Astrocyte of the cerebellum (primary cell): ENCODE data around the gene PTCSC3.

Experiments
- DNase-seq: peaks from one replicate; pipeline ENCODE4 v3.0.0-alpha.2; 2011; ENCODE audit warnings: low read depth
- H3K4me3 ChIP-seq: 2 replicates; pipeline ENCODE4 v1.5.1; 2011; ENCODE audit warnings: mild to moderate bottlenecking, low read depth, low read length, moderate library complexity
- CTCF ChIP-seq: IDR thresholded peaks from 2 replicates; pipeline ENCODE4 v1.5.1; 2012; ENCODE audit warnings: low read length, low read depth, moderate library complexity, mild to moderate bottlenecking; ENCODE audit errors: missing control alignments
- in situ Hi-C: cut with HindIII; loops from 2 replicates; pipeline ENCODE4 v1.10.0; 2017; ENCODE audit warnings: low sequenced_read_pairs

Gene PTCSC3

GRCh38 chr14:36167431-36167830 lies 9.1 kb downstream of the PTCSC3 start:
- TF ChIP-seq CTCF: no peak
- H3K4me3 ChIP-seq: no peak overlapping the region
- no peak for DNase-seq
- in situ Hi-C loops: no loop called here

- in situ Hi-C loops: no loop called here
- TF ChIP-seq CTCF: no peak
- DNase-seq: no peak
- no peak overlapping the region for H3K4me3 ChIP-seq
Observed at GRCh38 chr14:36163451-36163850, 13.1 kb downstream of the PTCSC3 start.

- DNase-seq: no peak
- TF ChIP-seq CTCF: no peak
- H3K4me3 ChIP-seq: no peak overlapping the region
- in situ Hi-C loops: no loop called here
Observed at GRCh38 chr14:36162267-36162666, 14.3 kb downstream of the PTCSC3 start.

GRCh38 chr14:36161776-36162175 lies 14.7 kb downstream of the PTCSC3 start:
- no peak for TF ChIP-seq CTCF
- in situ Hi-C loops: no loop called here
- DNase-seq: no peak
- H3K4me3 ChIP-seq: no peak overlapping the region

GRCh38 chr14:36151335-36151734 lies 25.2 kb downstream of the PTCSC3 start:
- no peak overlapping the region for H3K4me3 ChIP-seq
- in situ Hi-C loops: no loop called here
- no peak for TF ChIP-seq CTCF
- no peak for DNase-seq

- DNase-seq: no peak
- in situ Hi-C loops: no loop called here
- no peak overlapping the region for H3K4me3 ChIP-seq
- TF ChIP-seq CTCF: no peak
Observed at GRCh38 chr14:36134038-36134437, 42.5 kb downstream of the PTCSC3 start.

- H3K4me3 ChIP-seq: no peak overlapping the region
- DNase-seq: no peak
- TF ChIP-seq CTCF: no peak
- in situ Hi-C loops: no loop called here
Observed at GRCh38 chr14:36132826-36133225, 43.7 kb downstream of the PTCSC3 start.
